K562 (cell line): ENCODE data around the gene NIPBL. TPM values are rescaled to one million over a fixed set of nuclear protein-coding genes. Genes with fewer than 3 reads are reported as not detected.

Experiments
- ARID3B ChIP-seq: fragments of 250-450 bp; sonication (Bioruptor Pico); IDR thresholded peaks from 2 replicates; pipeline ENCODE4 v1.4.0; 2020; ENCODE audit warnings: borderline replicate concordance
- CBFA2T2 ChIP-seq: fragments of 450-650 bp; conservative IDR thresholded peaks from 2 replicates; pipeline ENCODE4 v1.6.1; 2017; ENCODE audit warnings: mild to moderate bottlenecking
- CCNT2 ChIP-seq: IDR thresholded peaks from 2 replicates; pipeline ENCODE4 v1.6.1; 2011; ENCODE audit warnings: borderline replicate concordance, low read depth, mild to moderate bottlenecking, moderate library complexity, mixed read lengths, low read length; ENCODE audit not compliant: insufficient read length; ENCODE audit errors: extremely low read depth
- HDAC2 ChIP-seq: fragments of 450-650 bp; IDR thresholded peaks from 2 replicates; pipeline ENCODE4 v1.6.1; 2016; ENCODE audit warnings: mild to moderate bottlenecking
- HNRNPL ChIP-seq: fragments of 200-400 bp; formaldehyde crosslinking; IDR thresholded peaks from 2 replicates; pipeline ENCODE4 v1.6.1; 2017; ENCODE audit warnings: low read depth, mild to moderate bottlenecking, low read length
- KLF1 ChIP-seq: fragments of 450-650 bp; IDR thresholded peaks from 2 replicates; pipeline ENCODE4 v1.6.1; 2016; ENCODE audit warnings: missing genetic modification characterization, missing compliant biosample characterization
- LCOR ChIP-seq: sonication (generic); formaldehyde crosslinking; IDR thresholded peaks from 2 replicates; pipeline ENCODE4 v1.8.0; 2022; ENCODE audit warnings: mild to moderate bottlenecking, missing genetic modification reagents
- XRCC4 ChIP-seq: IDR thresholded peaks from one replicate; pipeline ENCODE4 v1.6.1; 2011; ENCODE audit not compliant: insufficient read depth, insufficient read length; ENCODE audit errors: extremely low read depth
- ZBTB40 ChIP-seq, 2 experiments: fragments of 450-650 bp in 1 of 2; sonication (generic) in 1 of 2; formaldehyde crosslinking in 1 of 2; IDR thresholded peaks; 2 replicates each; pipeline versions ENCODE4 v1.7.1 to v1.9.0; 2016 to 2022; ENCODE audit warnings: inconsistent platforms in 1 of 2, mild to moderate bottlenecking in 1 of 2, missing genetic modification reagents in 1 of 2
- ZNF263 ChIP-seq: sonication (generic); formaldehyde crosslinking; IDR thresholded peaks from 2 replicates; pipeline ENCODE4 v1.8.0; 2022; ENCODE audit warnings: mild to moderate bottlenecking, missing genetic modification reagents, borderline replicate concordance
- ZNF592 ChIP-seq: fragments of 450-650 bp; IDR thresholded peaks from 2 replicates; pipeline ENCODE4 v1.6.1; 2017; ENCODE audit warnings: antibody characterized with exemption, mild to moderate bottlenecking
- polyA plus RNA-seq, 8 experiments: library from polyadenylated mRNA; depleted of rRNA in 4 of 8; stranded (reverse) in 5 of 8; unstranded in 3 of 8; fragments of >200 nt; fragmentation: Nextera tagmentation in 2 of 8; fragmentation: Illumina TruSeq in 1 of 8; extraction: Ambion mirVana in 2 of 8; extraction: Trizol in 1 of 8; gene quantifications; 2 replicates each; pipeline versions ENCODE4 v1.2.1 to v1.2.3, GENCODE V29; 2011 to 2014; ENCODE audit warnings: inconsistent platforms in 1 of 8, missing spikeins in 1 of 8
- total RNA-seq, 7 experiments: library from RNA; depleted of rRNA in 6 of 7; stranded (reverse); fragments of >200 nt in 6 of 7; fragmentation: Illumina TruSeq in 2 of 7; extraction: Trizol in 2 of 7; gene quantifications; 2 replicates each; pipeline versions ENCODE4 v1.2.1 to v1.2.3, GENCODE V29; 2011 to 2021; ENCODE audit warnings: low replicate concordance in 1 of 7

NIPBL gene
- total and polyA plus RNA-seq, 9 of the 15 experiments (the other 6 are each of a cell fraction or from before 2014, with no cell fraction given) = 12.9 to 56.7 (median 38.9) TPM

- TF ChIP-seq ZBTB40 (IDR thresholded peaks at IDR 0.05) (0 out of 2 replicates have a peak, but pooled peaks have one; percentile 23), ZBTB40 (CRISPR knock-in tag; IDR thresholded peaks at IDR 0.05) (no peak), HDAC2 (no peak), ARID3B (CRISPR knock-in tag) (no peak), XRCC4 (no peak), HNRNPL (no peak), CCNT2 (no peak), ZNF263 (CRISPR knock-in tag) (no peak), KLF1 (tag) (no peak), ZNF592 (peak; percentile 64), CBFA2T2 (no peak), LCOR (CRISPR knock-in tag) (no peak)
Measured at GRCh38 chr5:36870399-36871040, 6.0 kb upstream of the NIPBL start (continued).
